HepG2 (cell line): ENCODE results near the gene ZNF697. TPM values are rescaled to one million over a fixed set of nuclear protein-coding genes. Genes with fewer than 3 reads are reported as not detected.
A peak's percentile ranks its signal among the peaks of the same experiment; 100 is the strongest.

Experiments used
- ATRX ChIP-seq: sonication (generic); formaldehyde crosslinking; IDR thresholded peaks from 2 replicates; pipeline ENCODE4 v1.4.0; 2020; ENCODE audit warnings: missing genetic modification reagents, borderline replicate concordance
- BORCS8-MEF2B ChIP-seq: sonication (generic); formaldehyde crosslinking; IDR thresholded peaks from 2 replicates; pipeline ENCODE4 v1.8.0; 2022; ENCODE audit warnings: mild to moderate bottlenecking, missing genetic modification reagents
- GTF2F1 ChIP-seq: fragments of 150-350 bp; IDR thresholded peaks from 2 replicates; pipeline ENCODE4 v1.6.1; 2014; ENCODE audit warnings: low read length
- JDP2 ChIP-seq: sonication (generic); formaldehyde crosslinking; IDR thresholded peaks from 2 replicates; pipeline ENCODE4 v1.8.1; 2022; ENCODE audit warnings: missing genetic modification reagents, borderline replicate concordance
- MED13 ChIP-seq: sonication (generic); formaldehyde crosslinking; IDR thresholded peaks from 2 replicates; pipeline ENCODE4 v1.5.0; 2020; ENCODE audit warnings: missing genetic modification reagents
- RAD21 ChIP-seq: fragments of 450-650 bp; formaldehyde crosslinking; IDR thresholded peaks from 2 replicates; pipeline ENCODE4 v1.5.0; 2020; ENCODE audit warnings: mild to moderate bottlenecking
- REL ChIP-seq: sonication (generic); formaldehyde crosslinking; conservative IDR thresholded peaks from 2 replicates; pipeline ENCODE4 v1.8.0; 2022; ENCODE audit warnings: mild to moderate bottlenecking, missing genetic modification reagents, moderate library complexity
- SMYD3 ChIP-seq: sonication (generic); formaldehyde crosslinking; IDR thresholded peaks from 2 replicates; pipeline ENCODE4 v1.8.1; 2023; ENCODE audit warnings: mild to moderate bottlenecking, missing genetic modification reagents
- STAT5B ChIP-seq: sonication (generic); formaldehyde crosslinking; IDR thresholded peaks from 2 replicates; pipeline ENCODE4 v1.4.0; 2020; ENCODE audit warnings: missing genetic modification reagents
- ZBTB20 ChIP-seq: sonication (generic); formaldehyde crosslinking; IDR thresholded peaks from 2 replicates; pipeline ENCODE4 v1.8.1; 2023; ENCODE audit warnings: missing genetic modification reagents, low read depth, mild to moderate bottlenecking, borderline replicate concordance
- ZNF224 ChIP-seq: sonication (generic); formaldehyde crosslinking; IDR thresholded peaks from 2 replicates; pipeline ENCODE4 v1.5.0; 2020; ENCODE audit warnings: mild to moderate bottlenecking, missing genetic modification reagents
- ZNF337 ChIP-seq: sonication (generic); formaldehyde crosslinking; IDR thresholded peaks from 2 replicates; pipeline ENCODE4 v1.5.1; 2020; ENCODE audit warnings: missing genetic modification reagents, low read depth, mild to moderate bottlenecking, borderline replicate concordance
- ZNF629 ChIP-seq: sonication (generic); formaldehyde crosslinking; conservative IDR thresholded peaks from 2 replicates; pipeline ENCODE4 v1.5.0; 2020; ENCODE audit warnings: missing genetic modification reagents
- polyA plus RNA-seq, 8 experiments: library from polyadenylated mRNA; depleted of rRNA in 3 of 8; stranded (reverse) in 7 of 8; unstranded in 1 of 8; fragments of >200 nt; fragmentation: Illumina TruSeq in 4 of 8; extraction: Trizol in 4 of 8; gene quantifications; 2 replicates each; pipeline versions ENCODE4 v1.2.1 to v1.2.3, GENCODE V29; 2011 to 2016; ENCODE audit warnings: low read depth in 4 of 8, missing spikeins in 1 of 8, mixed read lengths in 1 of 8; ENCODE audit not compliant: insufficient read depth in 1 of 8
- total RNA-seq, 5 experiments: library from RNA; depleted of rRNA; stranded (reverse); fragments of >200 nt; fragmentation: Illumina TruSeq; extraction: Trizol; gene quantifications; 2 replicates each; pipeline ENCODE4 v1.2.3, GENCODE V29; 2016; ENCODE audit warnings: low read depth in 1 of 5
- TF ChIP-seq, protein P1 (sequence below): sonication (generic); formaldehyde crosslinking; IDR thresholded peaks from one replicate; pipeline ENCODE4 v1.5.1; 2020; ENCODE audit warnings: mild to moderate bottlenecking, missing genetic modification reagents; ENCODE audit errors: not compliant biosample characterization
- TF ChIP-seq, protein P2 (sequence below): IDR thresholded peaks from 2 replicates; pipeline ENCODE4 v1.6.1; 2016
- TF ChIP-seq, protein P3 (sequence below): sonication (generic); formaldehyde crosslinking; IDR thresholded peaks from 2 replicates; pipeline ENCODE4 v1.4.0; 2020; ENCODE audit warnings: missing genetic modification reagents, borderline replicate concordance

The ZNF697 gene
- total and polyA plus RNA-seq, 2 of the 13 experiments (the other 11 are each of a cell fraction or from before 2014, with no cell fraction given) = 2.3 to 7.1 TPM

DNA sequence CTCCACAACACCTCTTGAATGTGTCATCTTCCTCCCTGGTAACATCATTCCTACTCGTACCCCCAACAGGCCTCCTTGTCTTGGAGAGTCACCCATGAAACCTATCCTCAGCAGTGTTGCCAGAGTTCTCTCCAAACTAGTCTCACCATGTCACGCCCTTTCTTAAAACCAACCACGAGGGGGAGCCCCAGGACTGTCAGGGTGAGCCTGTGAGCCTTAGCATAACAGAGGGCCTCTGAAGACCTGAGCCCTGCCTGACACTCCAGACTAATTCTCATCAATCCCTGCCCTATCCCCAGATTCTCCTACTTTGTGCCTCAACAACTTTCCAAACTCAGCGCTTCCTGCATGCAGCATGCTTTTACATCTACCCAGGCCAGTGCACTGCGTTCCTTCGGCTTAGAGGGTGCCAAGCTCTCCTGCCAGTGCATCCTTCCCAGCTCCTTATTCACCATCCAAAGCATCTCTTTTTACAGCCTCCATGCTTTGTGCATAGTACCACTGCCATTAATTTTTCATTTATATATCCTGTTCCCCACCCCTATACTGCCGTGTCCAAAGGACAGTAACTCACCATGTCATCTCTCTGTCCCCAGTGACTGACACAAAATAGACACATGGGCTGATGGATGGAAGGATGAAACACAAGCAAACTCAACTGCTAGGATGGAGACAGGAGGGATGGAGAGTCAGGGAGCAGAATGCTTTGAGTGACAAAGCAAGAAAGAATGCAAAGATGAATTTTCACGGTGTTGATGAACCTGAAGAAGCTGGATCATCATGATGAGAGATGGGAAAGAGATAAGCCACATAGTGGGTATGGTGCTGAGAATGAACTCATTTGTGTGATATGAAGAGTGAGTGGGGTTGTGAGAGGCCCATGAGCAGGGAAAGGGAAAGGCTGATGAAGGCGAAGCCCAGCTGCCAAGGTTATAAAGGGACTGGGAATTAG lies 34.0 kb downstream of the ZNF697 start (continued):
- TF ChIP-seq, protein P1, sequence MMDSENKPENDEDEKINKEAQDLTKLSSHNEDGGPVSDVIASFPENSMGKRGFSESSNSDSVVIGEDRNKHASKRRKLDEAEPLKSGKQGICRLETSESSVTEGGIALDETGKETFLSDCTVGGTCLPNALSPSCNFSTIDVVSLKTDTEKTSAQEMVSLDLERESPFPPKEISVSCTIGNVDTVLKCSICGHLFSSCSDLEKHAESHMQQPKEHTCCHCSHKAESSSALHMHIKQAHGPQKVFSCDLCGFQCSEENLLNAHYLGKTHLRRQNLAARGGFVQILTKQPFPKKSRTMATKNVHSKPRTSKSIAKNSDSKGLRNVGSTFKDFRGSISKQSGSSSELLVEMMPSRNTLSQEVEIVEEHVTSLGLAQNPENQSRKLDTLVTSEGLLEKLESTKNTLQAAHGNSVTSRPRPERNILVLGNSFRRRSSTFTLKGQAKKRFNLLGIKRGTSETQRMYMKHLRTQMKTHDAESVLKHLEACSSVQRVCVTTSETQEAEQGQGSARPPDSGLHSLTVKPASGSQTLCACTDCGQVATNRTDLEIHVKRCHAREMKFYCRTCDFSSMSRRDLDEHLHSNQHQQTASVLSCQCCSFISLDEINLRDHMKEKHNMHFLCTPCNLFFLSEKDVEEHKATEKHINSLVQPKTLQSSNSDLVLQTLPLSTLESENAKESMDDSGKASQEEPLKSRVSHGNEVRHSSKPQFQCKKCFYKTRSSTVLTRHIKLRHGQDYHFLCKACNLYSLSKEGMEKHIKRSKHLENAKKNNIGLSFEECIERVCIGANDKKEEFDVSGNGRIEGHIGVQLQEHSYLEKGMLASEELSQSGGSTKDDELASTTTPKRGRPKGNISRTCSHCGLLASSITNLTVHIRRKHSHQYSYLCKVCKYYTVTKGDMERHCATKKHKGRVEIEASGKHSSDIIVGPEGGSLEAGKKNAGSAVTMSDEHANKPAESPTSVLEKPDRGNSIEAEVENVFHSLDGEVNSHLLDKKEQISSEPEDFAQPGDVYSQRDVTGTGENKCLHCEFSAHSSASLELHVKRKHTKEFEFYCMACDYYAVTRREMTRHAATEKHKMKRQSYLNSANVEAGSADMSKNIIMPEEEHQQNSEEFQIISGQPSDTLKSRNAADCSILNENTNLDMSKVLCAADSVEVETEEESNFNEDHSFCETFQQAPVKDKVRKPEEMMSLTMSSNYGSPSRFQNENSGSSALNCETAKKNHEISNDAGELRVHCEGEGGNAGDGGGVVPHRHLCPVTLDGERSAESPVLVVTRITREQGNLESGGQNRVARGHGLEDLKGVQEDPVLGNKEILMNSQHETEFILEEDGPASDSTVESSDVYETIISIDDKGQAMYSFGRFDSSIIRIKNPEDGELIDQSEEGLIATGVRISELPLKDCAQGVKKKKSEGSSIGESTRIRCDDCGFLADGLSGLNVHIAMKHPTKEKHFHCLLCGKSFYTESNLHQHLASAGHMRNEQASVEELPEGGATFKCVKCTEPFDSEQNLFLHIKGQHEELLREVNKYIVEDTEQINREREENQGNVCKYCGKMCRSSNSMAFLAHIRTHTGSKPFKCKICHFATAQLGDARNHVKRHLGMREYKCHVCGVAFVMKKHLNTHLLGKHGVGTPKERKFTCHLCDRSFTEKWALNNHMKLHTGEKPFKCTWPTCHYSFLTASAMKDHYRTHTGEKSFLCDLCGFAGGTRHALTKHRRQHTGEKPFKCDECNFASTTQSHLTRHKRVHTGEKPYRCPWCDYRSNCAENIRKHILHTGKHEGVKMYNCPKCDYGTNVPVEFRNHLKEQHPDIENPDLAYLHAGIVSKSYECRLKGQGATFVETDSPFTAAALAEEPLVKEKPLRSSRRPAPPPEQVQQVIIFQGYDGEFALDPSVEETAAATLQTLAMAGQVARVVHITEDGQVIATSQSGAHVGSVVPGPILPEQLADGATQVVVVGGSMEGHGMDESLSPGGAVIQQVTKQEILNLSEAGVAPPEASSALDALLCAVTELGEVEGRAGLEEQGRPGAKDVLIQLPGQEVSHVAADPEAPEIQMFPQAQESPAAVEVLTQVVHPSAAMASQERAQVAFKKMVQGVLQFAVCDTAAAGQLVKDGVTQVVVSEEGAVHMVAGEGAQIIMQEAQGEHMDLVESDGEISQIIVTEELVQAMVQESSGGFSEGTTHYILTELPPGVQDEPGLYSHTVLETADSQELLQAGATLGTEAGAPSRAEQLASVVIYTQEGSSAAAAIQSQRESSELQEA (CRISPR knock-in tag) = no peak
- TF ChIP-seq, protein P2, sequence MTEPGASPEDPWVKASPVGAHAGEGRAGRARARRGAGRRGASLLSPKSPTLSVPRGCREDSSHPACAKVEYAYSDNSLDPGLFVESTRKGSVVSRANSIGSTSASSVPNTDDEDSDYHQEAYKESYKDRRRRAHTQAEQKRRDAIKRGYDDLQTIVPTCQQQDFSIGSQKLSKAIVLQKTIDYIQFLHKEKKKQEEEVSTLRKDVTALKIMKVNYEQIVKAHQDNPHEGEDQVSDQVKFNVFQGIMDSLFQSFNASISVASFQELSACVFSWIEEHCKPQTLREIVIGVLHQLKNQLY (CRISPR knock-in tag) = no peak
- TF ChIP-seq MED13 (CRISPR knock-in tag) = no peak
- no peak for TF ChIP-seq STAT5B (CRISPR knock-in tag)
- TF ChIP-seq, protein P3, sequence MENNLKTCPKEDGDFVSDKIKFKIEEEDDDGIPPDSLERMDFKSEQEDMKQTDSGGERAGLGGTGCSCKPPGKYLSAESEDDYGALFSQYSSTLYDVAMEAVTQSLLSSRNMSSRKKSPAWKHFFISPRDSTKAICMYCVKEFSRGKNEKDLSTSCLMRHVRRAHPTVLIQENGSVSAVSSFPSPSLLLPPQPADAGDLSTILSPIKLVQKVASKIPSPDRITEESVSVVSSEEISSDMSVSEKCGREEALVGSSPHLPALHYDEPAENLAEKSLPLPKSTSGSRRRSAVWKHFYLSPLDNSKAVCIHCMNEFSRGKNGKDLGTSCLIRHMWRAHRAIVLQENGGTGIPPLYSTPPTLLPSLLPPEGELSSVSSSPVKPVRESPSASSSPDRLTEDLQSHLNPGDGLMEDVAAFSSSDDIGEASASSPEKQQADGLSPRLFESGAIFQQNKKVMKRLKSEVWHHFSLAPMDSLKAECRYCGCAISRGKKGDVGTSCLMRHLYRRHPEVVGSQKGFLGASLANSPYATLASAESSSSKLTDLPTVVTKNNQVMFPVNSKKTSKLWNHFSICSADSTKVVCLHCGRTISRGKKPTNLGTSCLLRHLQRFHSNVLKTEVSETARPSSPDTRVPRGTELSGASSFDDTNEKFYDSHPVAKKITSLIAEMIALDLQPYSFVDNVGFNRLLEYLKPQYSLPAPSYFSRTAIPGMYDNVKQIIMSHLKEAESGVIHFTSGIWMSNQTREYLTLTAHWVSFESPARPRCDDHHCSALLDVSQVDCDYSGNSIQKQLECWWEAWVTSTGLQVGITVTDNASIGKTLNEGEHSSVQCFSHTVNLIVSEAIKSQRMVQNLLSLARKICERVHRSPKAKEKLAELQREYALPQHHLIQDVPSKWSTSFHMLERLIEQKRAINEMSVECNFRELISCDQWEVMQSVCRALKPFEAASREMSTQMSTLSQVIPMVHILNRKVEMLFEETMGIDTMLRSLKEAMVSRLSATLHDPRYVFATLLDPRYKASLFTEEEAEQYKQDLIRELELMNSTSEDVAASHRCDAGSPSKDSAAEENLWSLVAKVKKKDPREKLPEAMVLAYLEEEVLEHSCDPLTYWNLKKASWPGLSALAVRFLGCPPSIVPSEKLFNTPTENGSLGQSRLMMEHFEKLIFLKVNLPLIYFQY (CRISPR knock-in tag) = 0 out of 2 replicates have a peak, but pooled peaks have one; percentile 25
- no peak for TF ChIP-seq ZNF337 (CRISPR knock-in tag)
- no peak for TF ChIP-seq SMYD3 (CRISPR knock-in tag)
- no peak for TF ChIP-seq GTF2F1
- TF ChIP-seq ZNF224 = no peak
- TF ChIP-seq BORCS8-MEF2B (CRISPR knock-in tag) = peak; percentile 52; the same call in 1 of the 2 replicates
- no peak for TF ChIP-seq ZBTB20 (CRISPR knock-in tag)
- TF ChIP-seq ATRX (CRISPR knock-in tag) = no peak
- TF ChIP-seq ZNF629 (CRISPR knock-in tag) = 0 out of 2 replicates have a peak, but pooled peaks have one; percentile 7
- peak; percentile 93 for TF ChIP-seq RAD21 (CRISPR knock-in tag)
- no peak for TF ChIP-seq REL (CRISPR knock-in tag)
- no peak for TF ChIP-seq JDP2 (CRISPR knock-in tag)
